Forelimb muscle (tissue), 1 donor: ENCODE data around the gene SCRT2. TPM values are rescaled to one million over a fixed set of nuclear protein-coding genes. Genes with fewer than 3 reads are reported as not detected.

Experiments used
- DNase-seq: peaks from one replicate; pipeline ENCODE4 v3.0.0-alpha.2; 2013; ENCODE audit warnings: low read depth
- polyA plus RNA-seq: library from polyadenylated mRNA; unstranded; fragments of 120-200 nt; gene quantifications from one replicate; pipeline ENCODE4 v1.2.1, GENCODE V29; 2013; ENCODE audit not compliant: insufficient read length

SCRT2 gene
- polyA plus RNA-seq, 1 donor: not detected

DNA sequence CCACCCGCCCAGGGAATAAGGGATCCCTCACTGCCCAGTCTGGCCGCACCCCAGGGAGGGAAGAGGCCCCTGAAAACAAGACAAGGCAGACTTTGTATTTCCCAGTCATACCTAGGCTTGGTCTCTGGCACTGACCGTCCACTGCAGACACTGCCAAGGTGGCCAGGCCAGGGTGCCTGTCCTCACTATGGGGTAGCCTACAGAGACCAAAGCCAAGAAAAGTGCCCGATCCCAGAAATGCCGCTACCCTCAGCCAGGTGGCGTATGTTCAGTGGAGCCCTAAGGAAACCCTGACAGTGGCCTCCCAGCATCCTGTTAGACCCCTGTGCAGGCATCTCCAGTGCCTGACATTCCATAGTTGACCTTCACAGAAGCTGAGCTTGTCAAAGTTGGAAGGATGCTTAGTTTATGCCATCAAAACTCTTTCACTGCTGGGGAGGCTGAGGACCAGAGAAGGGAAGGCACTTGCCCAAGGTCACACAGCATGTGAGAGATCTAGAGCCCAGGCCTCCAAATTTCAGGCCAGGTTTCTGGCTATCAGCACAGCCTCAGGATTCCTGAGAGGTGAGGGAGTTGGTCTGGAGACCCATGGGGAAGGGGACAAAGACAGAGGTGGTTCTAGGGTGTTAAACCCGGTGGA lies 2.5 kb downstream of the SCRT2 start:
- no peak for DNase-seq

DNA sequence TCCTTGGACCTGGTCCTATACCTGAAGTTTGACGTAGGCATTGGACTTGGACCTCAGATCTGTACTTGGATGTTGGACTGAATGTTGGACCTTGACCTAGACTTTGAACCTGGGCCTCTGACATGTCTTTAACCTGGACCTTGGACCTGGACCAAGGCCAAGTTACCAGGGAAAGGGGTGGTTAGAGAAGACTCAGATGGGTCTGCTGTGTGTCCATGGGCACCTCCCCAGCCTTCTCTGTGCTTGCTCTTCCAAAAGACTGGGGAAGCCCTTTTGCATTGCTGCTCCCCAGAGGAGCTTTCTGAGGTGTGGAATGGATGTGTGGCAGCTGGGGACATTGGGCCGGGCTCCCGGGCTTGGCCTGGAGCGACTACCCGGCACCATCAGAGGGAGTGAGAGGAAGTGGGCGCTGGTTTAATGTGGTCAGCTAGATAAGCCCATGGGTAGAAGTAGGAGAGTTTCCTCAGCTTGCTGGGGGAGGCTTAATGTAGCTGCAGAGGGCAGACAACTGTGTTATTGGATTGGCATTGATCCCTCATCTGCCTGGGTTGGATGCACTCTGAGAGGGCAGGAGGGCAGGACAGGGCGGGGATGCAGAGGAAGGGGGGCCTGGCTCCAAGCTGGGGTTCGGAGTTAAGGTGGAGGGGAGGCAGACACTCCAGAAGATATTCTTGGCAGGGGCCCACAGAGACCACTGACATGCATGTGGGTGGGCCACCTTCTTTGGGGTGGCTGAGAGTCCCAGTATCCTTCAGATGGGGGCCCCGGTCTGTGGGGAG lies 4.2 kb downstream of the SCRT2 start:
- DNase-seq: no peak

DNA sequence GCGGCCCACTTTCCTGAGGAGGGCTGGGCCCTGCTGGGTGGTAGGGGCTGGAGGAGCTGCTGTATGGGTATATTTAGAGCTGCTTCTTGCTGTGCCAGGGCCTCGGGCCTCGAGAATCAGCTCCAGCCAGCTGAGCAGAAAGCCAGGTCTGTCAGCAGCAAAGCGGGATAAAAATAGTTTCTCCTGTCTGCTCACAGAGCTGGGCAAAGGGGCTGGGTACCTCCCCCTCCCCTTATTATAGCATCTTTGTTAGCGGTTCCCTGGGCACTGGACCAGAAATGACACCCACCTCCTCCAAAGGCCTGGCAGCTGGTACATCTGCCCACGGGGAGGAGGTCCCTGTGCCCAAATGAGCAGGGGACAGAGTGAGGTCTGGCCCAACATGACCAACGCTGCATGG lies 6.0 kb downstream of the SCRT2 start:
- no peak for DNase-seq

DNA sequence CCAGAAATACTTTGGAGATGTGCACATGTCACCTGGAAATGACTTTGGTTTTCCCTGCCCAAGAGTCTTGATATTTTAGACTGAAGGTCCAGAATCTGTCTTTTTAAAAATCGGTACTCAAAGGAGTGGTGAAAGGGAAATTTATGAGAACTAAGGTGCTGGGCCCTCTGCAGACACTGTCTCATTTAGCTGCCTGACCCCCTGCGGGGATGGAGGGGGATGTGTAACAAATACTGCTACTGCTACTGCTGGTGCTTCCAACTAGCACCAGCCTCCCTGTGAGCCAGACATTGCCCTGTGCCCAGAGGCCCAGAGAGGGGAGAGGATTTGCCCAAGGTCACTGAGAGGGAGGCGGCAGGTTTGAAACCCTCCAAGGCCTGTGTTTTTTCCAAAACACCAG lies 7.0 kb downstream of the SCRT2 start:
- DNase-seq: no peak

DNA sequence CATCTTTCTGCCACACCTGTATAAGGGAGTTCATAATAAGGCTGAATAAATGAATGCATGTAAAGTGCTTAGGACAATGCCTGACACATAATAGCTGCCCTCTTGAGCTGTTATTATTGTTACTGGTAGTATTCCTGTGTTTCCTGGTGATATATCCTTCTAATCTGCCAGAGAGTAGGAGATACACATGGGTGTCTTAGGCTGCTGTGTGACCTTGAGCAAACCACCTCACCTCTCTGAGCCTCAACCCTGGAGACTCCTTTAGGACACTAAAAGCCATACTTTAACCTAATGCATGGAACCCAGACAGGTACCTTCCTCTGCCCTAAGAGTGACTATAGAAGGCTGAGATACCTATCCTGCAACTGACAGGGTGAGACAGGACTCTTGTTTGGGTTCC lies 7.6 kb downstream of the SCRT2 start:
- no peak for DNase-seq

DNA sequence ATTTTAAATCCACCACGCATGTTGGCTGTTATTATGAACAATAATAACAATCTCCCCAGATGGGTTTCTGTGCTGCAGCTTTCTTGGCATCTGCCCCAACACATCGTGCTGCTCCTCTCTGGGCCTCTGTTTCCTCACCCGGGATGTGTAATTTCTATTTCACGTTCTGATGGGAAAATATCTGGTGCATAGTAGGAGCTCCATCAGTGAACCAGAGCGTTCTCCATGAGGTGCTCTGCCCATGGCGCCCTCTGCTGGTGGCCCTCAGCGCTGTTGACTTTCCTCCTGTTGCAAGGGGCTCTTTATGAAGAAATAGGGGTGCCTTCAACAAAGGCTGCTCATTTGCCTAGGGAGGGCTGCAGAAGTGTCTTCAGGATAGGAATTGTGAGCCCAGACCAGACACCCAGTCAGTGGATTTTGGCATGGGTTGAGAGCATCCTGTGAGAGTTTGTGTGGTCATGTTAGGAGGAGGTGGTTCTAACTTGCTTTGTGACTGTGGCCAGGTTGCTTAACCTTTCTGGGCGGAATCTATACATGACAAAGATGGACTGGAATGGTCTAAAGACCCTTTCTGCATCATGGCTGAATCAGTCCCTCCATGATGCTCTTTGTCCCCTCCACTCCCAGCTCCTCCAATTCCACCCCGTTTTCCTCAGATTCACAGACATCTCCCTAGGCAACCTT lies 8.1 kb downstream of the SCRT2 start:
- no peak for DNase-seq

DNA sequence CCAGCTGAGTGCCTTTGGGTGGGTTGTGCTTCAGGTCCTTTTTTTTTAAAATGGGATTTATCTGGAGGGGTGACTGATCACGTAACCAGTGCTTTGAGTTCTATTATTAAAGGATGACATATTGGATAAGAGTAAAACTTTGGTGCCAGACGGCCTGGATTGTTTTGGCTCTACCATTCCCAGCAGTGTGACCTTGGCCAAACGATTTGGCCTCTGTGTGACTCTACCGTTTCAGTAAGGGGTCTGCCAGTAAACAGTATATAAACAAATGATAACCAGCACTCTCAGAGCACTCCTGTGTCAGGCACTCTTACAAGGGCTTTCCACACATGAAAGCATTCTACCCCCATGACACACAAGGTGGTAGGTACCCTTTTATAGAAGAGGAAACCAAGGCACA lies 8.7 kb downstream of the SCRT2 start:
- no peak for DNase-seq

DNA sequence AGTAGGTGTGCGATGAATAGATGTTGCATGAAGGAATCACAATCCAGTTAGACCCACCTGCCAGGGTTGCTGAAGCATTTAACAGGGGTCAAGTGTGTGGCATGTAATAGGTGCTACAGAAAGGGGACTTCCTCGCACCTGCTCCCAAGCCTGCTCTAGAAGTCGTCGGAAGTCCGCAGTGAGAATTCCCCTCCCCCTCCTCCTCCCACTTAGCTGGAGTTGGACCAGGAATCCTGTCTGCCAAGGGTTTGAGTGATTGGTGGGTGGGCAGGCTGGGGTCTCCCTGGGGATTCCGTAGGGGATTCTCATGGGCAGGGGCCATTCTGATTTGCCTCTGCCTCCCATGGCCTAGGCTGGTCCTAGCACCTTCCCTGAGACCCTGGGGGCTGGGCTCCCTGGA lies 10.3 kb downstream of the SCRT2 start:
- DNase-seq: no peak

DNA sequence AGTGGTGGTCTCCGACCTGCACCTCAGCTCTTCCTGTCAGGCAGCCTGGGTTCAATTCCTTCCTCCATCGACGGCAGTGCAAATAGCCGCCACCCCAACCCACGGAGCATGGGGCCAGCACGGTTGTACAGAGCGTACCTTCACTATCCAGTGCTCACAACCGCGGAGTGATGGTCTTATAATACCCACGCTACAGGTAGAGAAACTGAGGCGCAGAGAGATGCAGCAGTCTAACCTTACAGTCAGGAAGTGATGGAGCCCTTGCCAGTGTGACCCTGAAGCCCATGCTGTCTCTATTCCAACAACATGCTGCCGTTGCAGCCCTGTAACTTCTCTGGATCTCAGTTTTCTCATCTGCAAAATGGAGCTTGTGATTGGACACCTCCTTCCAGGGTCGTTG lies 11.0 kb downstream of the SCRT2 start:
- no peak for DNase-seq

DNA sequence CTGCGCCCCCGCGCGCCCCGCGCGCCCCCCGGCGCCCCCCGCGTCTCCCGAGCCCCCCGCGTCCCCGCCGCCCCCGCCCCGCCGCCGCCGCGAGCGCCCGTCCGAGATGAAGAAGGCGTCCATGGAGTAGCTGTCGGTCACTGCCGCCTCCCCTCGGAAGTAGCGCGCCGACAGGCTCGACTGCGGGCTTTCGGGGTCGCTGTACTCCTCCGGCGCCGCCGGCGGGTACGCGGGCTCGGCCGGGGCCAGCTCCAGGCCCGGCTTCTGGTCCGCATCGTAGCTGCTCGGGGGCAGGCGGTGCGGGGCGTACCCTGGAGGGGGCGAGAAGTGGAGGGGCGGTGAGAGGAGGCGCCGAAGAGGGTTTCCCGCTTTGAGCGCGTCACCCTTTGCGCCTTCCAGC lies 11.5 kb downstream of the SCRT2 start:
- no peak for DNase-seq

DNA sequence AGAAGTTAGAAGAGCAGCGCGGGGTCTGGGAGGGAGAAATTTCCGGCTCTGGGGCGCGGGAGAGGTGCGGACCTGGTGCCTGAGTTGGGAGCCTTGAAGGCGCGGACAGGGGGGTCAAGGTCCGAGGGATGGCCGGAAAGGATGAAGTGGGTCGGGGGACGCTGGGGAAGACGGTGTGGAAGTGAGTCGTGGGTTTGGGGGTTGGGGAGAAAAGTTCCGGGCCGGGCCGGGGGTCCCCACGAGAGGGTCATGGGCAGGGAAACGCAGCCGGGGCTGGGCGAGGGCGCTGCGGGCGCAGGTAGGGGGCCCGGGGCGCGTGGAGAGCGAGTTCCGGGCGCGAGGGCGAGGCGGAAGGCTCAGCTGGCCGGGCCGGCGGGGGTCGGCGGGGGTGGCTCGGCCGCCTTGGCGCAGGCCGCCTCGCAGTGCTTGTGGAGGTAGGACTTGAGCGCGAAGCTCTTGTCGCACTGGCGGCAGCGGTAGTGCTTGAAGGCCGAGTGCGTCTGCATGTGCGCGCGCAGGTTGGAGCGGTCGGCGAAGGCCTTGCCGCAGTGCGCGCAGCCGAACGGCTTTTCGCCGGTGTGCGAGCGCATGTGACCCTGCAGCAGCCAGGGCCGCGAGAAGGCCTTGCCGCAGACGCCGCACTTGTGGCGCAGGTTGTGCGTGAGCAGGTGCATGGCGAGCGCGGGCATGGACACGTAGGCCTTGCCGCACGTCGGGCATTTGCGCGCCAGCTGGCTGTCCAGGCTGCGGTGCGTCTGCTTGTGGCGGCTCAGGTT lies 12.1 kb downstream of the SCRT2 start:
- no peak for DNase-seq

DNA sequence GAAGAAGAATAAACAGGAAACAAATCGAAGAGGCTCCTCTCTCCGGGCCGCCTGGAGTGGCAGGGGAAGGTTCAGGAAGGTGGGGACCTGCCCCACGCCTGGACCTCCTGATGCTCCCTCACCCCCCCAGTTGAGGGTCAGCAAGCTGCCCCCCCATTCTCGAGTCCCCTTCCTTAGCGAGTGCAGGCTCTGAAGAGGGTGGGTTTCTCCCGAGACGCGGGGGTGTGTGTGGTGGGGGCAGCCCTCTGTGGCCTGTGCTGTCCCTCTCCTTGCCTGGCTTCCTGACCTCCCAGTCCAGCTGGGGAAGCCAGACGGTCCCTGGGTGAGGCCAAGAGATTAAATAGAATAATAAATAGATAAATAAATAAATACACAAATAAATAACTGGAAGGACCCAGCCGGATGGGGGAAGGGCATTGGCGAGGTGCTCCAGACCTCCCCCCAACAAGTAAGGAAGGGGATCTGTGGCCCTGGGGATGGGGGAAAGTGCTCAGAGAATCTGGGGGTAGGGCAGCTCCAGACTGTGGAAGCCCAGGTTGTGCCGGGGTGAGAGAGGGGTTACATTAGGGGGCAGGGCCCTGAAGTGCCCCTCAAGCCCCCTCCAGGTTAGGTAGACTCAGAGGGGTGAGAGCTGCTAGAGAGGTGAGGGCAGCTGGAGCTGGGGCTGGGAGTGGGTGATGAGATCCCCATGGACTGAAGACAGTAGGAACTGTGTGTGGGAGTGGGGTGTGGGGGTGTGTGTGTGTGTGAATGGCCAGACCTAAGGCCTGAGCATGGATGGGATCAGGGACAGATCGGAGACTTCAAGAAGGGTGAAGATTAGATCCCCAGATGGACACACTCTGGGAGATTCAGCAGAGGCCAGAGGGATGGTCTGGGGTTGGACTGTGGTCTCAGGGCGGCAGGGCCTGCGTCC lies 13.1 kb downstream of the SCRT2 start:
- DNase-seq: no peak

DNA sequence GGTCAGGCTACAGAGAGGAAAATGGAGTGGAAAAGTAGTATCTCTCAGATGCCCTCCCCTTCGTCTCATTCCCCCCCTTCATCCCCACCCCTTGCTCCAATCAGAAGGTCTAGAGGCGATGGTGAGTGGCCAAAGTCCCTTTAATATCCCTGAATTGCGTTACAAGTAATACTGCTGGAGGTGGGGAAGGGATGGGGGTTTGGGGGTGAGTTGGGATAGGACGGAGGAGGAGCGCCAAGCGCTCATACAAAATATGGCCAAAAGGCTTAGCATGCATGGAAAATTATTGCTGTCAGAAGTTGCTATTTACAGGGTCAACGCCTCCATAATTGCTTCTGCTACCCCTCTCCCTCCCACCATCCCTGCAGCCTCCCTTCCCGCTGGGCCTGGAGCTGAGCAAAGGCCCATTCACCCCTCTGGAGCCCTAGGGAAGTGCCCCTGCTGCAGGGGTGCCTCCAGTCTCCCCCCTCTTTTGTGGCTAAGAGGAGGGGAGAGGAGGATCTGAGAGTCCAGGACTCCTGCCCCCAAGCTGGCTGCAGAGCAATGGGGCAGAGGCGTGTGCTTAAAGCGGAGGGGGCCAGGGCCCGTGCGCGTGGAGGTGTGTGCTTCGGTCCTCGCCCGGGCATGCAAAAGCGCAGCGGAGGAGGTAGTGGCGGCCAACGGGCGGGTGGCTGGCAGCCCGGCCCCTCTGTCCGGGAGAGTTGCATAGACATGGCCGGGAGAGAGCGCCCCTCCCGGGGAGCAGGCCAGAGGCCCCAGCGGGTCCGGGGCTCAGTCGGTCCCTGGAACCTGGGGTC lies 13.9 kb downstream of the SCRT2 start:
- no peak for DNase-seq

DNA sequence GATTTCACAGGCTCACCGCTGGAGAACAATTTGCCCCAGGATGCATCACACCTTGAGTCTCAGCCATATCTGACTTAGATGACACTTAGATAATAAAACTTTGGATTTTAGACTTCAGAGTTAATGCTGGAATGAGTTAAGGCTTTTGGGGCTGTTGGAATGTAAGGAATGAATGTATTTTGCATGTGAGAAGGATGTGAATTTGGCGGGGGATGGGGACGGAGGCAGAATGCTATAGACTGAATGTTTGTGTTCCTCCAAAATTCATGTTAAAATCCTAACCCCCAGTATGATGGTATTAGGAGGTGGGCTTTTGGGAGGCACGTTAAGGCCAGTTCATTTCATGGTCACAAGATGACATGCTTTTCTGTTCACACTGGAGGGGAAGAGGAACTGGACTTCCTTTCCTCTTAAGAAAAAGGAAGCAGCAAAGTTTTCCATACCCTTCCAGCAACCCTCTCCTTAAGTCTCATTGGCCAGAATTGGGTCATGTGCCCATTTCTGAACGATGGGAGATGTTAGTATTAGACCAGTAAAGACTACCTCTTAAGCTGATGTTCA lies 16.8 kb downstream of the SCRT2 start:
- no peak for DNase-seq

DNA sequence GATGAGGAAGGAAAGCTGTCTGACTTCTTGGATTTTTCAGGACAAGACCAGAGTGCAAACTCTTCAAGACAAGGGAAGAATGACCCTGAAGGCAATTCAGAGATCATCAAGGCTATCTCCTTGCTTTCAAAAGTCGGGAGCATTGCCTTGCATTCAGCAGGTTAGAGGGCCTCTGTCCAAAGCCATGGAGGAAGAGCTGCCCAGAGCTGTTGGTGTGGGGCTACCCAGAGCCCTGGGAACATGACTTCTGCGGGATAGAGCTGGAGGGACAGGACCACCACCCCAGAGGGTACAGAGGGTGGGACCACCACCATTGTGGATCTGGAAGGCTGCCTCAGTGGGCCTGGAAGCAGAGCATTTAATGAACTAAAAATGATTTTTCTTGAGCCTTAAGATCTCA lies 17.4 kb downstream of the SCRT2 start:
- no peak for DNase-seq

DNA sequence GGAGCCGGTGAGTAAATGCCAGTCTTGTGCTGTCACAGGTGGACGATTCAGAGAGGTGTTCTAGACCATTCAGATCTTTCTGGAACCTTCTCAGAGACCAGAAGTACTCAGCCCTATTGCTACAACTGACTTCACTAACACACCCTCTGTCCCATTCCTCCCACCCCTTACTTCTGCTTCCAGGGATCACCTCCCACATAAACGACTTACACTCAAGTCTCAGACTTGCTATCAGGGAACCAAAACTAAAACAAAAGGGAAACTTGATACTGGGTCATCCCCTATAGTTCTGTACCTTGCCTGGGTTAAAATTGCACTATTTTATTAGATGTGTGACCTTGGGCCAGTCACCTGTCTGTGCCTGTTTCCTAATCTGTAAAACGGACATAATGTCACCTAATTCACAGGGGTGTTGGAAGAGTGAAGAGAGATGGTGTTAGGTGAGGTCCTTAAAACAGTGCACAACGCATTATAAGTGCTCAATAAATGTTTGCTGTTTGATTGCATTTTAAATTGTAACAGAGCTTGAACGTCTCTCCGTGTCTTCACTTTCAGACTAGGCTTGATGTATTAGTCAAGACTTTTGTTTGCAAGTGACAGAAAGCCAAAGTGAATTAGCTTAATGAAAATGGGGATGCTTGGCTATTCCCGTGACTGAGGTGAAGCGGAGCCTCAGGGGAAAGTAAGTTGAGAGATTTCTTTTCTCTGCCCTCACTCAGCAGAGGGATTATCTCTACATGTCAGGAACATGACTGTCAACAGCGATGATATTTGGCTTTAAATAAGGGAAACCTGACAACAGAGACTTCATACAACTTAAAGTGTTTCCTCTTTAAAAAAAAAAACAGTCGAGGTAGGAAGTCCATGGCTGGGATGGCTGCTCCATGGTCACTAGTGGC lies 19.6 kb downstream of the SCRT2 start:
- no peak for DNase-seq

DNA sequence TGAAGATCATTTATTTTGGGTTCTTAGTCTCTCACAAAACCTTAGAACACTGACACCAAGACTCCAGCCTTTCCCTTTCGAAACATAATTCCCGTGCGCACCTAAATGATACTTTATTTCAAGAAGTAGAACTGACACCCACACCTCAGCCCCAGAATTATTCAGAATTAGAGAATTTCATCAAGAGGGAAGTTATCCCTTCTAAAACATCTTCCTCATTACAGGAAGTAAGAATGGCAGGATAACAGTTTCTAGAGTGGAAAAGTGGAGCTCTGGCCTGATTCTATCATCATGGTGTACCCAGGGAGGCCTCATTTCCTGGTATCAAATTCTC lies 21.2 kb downstream of the SCRT2 start:
- no peak for DNase-seq

DNA sequence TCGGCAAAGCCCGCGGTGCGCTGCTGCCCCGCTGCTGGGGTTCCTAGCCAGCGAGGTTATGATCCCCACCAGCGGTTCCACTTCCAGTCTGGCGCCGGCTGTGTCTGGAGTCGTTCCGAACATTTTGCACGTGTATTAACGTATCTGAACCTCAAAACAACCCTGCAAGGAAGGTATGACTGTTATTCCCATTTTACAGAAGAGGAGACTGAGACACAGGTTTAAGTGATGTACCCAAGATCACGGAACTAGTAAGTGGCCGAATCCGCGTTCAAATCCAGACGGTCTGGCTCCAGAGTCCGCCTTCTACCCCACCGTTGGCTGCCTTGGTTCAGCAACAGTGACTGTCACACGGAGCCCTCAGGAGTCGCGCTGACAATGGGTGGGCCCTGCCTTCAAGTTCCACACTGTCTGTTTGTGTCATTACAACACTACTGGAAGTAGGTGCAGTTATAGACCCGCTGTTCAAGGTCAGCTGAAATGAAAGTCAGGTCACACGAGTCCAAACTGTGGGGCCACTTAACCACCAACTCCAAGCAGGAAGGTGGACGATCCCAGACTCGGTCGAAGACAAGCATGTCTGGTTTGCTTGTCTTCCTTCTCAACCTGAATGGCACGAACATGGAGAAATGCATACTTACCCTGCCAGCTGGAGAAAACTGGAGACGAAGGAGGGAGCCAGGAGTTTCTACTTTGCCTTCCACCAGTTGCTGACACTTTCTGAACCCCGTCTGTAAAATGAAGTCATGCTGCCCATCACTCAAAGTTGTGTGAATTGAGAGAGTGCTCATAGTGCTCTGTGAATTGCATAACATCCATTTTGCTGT lies 21.8 kb downstream of the SCRT2 start:
- DNase-seq: no peak
